K562 (cell line): Measurements from ENCODE around the gene SAMD4A.

Experiments
- ARHGAP35 ChIP-seq: fragments of 450-650 bp; IDR thresholded peaks from 2 replicates; pipeline ENCODE4 v1.6.1; 2018; ENCODE audit not compliant: partially characterized antibody
- ARNT ChIP-seq, 2 experiments: fragments of 450-650 bp; IDR thresholded peaks; 2 replicates each; pipeline ENCODE4 v1.6.1; 2016; ENCODE audit warnings: mild to moderate bottlenecking in 1 of 2
- CHD1 ChIP-seq: fragments of 200-600 bp; sonication (generic); IDR thresholded peaks from one replicate; pipeline ENCODE4 v1.6.1; 2012; ENCODE audit warnings: mild to moderate bottlenecking, moderate library complexity, low read length, inconsistent platforms
- EGR1 ChIP-seq: fragments of 450-650 bp; conservative IDR thresholded peaks from 2 replicates; pipeline ENCODE4 v1.6.1; 2017; ENCODE audit warnings: mild to moderate bottlenecking
- FOXM1 ChIP-seq, 2 experiments: fragments of 450-650 bp in 1 of 2; sonication (generic) in 1 of 2; formaldehyde crosslinking in 1 of 2; IDR thresholded peaks; 2 replicates each; pipeline versions ENCODE4 v1.6.1 to v1.9.0; 2017 to 2022; ENCODE audit warnings: low read depth in 2 of 2, mild to moderate bottlenecking in 2 of 2, missing genetic modification reagents in 1 of 2, moderate library complexity in 1 of 2
- MAFK ChIP-seq: IDR thresholded peaks from 2 replicates; pipeline ENCODE4 v1.6.1; 2011; ENCODE audit warnings: low read length, improper control_type of control experiment
- MTA3 ChIP-seq: fragments of 450-650 bp; formaldehyde crosslinking; IDR thresholded peaks from 2 replicates; pipeline ENCODE4 v1.6.1; 2017; ENCODE audit warnings: mild to moderate bottlenecking, borderline replicate concordance
- POLR2A ChIP-seq: fragments of 450-650 bp; conservative IDR thresholded peaks from 2 replicates; pipeline ENCODE4 v1.6.1; 2016
- POLR2AphosphoS5 ChIP-seq: IDR thresholded peaks from 2 replicates; pipeline ENCODE4 v1.6.1; 2011; ENCODE audit warnings: mild to moderate bottlenecking, low read depth, low read length, moderate library complexity; ENCODE audit not compliant: control insufficient read depth, insufficient read depth
- SRSF1 ChIP-seq: fragments of 200-400 bp; formaldehyde crosslinking; IDR thresholded peaks from 2 replicates; pipeline ENCODE4 v1.6.1; 2017; ENCODE audit warnings: mild to moderate bottlenecking, low read depth, low read length, moderate library complexity
- ZBTB7A ChIP-seq: IDR thresholded peaks from 2 replicates; pipeline ENCODE4 v1.6.1; 2011; ENCODE audit warnings: low read depth, mild to moderate bottlenecking, low read length, moderate library complexity, borderline replicate concordance; ENCODE audit not compliant: control insufficient read depth
- ZFP36 ChIP-seq: fragments of 150-350 bp; IDR thresholded peaks from 2 replicates; pipeline ENCODE4 v1.6.1; 2018; ENCODE audit warnings: low read length, low read depth; ENCODE audit not compliant: partially characterized antibody
- TF ChIP-seq, protein P1 (sequence below): sonication (generic); formaldehyde crosslinking; IDR thresholded peaks from 2 replicates; pipeline ENCODE4 v1.8.0; 2022; ENCODE audit warnings: missing genetic modification reagents, mild to moderate bottlenecking, borderline replicate concordance

DNA sequence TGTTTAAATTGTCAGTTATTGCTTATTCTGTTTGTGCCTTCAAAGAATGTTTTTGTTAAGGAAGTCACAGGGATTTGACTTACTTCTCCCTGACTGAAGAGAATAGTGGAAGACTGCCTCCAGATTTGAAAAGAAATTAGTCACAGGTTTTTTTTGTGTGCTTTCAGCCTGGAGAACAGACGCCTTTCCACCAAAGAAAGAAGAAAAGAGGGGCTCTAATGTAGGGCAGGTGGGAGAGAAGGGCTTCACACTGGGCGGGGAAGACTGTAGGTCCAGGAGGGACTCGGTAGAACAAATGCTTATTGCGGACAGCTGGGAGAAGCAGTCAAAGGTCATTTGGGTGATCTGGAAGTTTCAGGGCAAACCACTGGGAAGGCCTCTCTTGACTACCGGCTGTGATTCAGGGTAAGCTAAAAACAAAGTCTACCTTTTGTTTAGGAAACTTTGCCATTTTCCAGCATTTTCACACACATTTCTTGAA lies 76.8 kb downstream of the SAMD4A start:
- TF ChIP-seq SRSF1 = no peak
- no peak for TF ChIP-seq POLR2AphosphoS5
- TF ChIP-seq POLR2A = no peak
- TF ChIP-seq FOXM1 (IDR thresholded peaks at IDR 0.05; ENCODE audit: low read depth) = no peak
- no peak for TF ChIP-seq FOXM1 (CRISPR knock-in tag; IDR thresholded peaks at IDR 0.05; ENCODE audit: low read depth)
- TF ChIP-seq ZFP36 = no peak
- TF ChIP-seq MAFK = no peak
- TF ChIP-seq, protein P1, sequence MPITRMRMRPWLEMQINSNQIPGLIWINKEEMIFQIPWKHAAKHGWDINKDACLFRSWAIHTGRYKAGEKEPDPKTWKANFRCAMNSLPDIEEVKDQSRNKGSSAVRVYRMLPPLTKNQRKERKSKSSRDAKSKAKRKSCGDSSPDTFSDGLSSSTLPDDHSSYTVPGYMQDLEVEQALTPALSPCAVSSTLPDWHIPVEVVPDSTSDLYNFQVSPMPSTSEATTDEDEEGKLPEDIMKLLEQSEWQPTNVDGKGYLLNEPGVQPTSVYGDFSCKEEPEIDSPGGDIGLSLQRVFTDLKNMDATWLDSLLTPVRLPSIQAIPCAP (CRISPR knock-in tag) = no peak
- TF ChIP-seq MTA3 = no peak
- TF ChIP-seq CHD1 = no peak
- no peak for TF ChIP-seq EGR1
- TF ChIP-seq ARHGAP35 = no peak
- no peak for TF ChIP-seq ZBTB7A
- no peak for TF ChIP-seq ARNT (IDR thresholded peaks at IDR 0.05)
